Spleen (tissue), 7 donors: ENCODE data around the gene C9.

Experiments
- CTCF ChIP-seq, 11 experiments: fragments of 200-600 bp in 7 of 11; fragments of 450-650 bp in 4 of 11; sonication (generic) in 4 of 11; IDR thresholded peaks in 8 of 11; conservative IDR thresholded peaks in 3 of 11; 1 replicate in 7 of 11; 2 replicates in 4 of 11; pipeline versions ENCODE4 v1.4.0 to v1.8.0; 2016 to 2021; ENCODE audit warnings: antibody characterized with exemption in 11 of 11, inconsistent platforms in 4 of 11, mild to moderate bottlenecking in 1 of 11
- POLR2AphosphoS5 ChIP-seq, 3 donors: sonication (generic); formaldehyde crosslinking; IDR thresholded peaks; one replicate each; pipeline ENCODE4 v1.5.1; 2017; ENCODE audit warnings: antibody characterized with exemption in 3 of 3
- donor health status: DM: no; HTN: no; CAD: no; lungs with moderate emphysema.
- donor health status: DM: no; HTN: no; CAD: no.
- donor health status: DM: no; HTN: no; CAD: no.

- no peak for TF ChIP-seq POLR2AphosphoS5 (IDR thresholded peaks at IDR 0.05)
- TF ChIP-seq CTCF (IDR thresholded peaks at IDR 0.05 in 8 of 11, conservative IDR thresholded peaks at IDR 0.05 in 3 of 11): no peak
Observed at GRCh38 chr5:39381376-39381775, 17.1 kb upstream of the C9 start.
